Measurements from ENCODE around the gene PPP1R12B.

GRCh38 chr1:202416641-202417040, 68.1 kb downstream of the PPP1R12B start:
- TF ChIP-seq TAF1 (IDR thresholded peaks at IDR 0.05; ENCODE audit: borderline replicate concordance, low read depth, low read length) (no peak), POLR2AphosphoS5 (IDR thresholded peaks at IDR 0.05; ENCODE audit: low read depth, low read length) (no peak), POLR2A (IDR thresholded peaks at IDR 0.05; ENCODE audit: low read depth, low read length) (no peak)

All from GM12892 (cell line).